Measurements from ENCODE around the gene CGB1.
"Not testable (repeated sequence)": the region's sequence is repeated elsewhere in the genome, so short reads cannot be mapped to it uniquely, and the experiment has no call there.

Gene CGB1

DNA sequence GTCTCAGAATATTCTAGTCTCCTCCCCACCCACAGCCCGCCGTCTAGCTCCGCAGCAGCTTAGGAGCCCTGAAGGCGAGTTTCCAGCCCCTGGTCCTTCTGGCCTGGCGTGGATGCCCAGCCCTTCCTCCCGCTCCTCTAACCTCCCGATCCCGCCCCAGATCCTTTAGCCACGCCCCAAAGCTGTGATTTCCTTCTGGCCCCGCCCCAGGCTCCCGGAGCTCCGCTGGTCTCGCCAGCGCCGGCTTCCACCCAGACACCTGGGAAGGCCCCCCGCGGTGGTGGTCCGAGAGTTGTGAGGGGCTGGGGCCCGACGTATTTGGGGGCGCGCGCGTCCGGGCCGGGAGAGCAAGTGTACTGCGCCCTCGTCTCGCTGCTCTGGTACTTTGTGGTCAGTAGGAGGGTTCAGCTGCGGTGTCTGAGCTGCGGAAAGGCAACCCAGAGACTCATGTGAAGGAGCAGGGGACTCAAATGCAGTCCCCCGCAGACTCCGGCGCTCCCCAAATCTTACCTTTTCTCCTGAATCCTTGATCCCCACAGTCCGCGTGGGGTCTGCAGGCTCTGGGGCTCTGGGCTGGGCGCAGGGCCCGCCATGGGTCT, 21.0 kb upstream of the CGB1 start, which contains the start of gene CGB7:
Gene CGB7, minus strand, starts transcription at position 114 of the 599 bp plus-strand sequence. CDS start 2,374 bp downstream, outside the sequence.
- DNase-seq (ENCODE audit: low spot score): no peak

DNA sequence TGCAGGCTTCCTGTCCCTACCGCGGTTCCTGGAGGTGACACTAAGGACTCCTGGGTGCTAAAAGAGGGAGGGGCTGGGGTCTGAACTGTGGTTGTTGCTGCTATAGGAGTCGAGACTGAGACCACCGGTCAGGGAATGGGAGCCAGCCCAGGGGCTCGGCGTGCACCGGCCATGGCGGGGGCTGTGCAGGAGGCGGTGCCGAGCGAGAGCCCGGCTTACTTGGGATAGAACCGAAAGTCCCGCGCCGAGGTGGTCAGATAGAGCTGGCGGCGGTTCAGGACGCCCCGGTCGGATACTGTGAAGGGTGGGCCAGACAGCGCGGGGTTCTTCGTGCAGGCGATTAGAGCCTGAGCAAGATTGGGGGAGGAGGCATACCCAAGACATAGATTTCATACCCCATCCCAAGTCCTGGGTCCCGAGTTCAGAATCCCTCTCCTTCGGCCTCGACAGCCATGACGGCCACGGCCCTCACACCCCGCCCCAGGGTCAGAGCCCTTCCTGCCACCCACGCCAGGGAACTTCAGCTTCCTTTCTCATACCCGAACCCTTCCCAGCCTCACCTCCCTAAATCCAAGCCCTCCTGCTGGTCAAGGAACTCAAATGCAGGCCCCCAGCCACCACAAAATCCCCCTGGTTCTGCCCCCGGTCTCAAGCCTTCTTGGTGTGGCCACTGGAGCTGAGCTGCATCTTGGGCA, 20.4 kb upstream of the CGB1 start:
- not testable (repeated sequence) for DNase-seq (ENCODE audit: low spot score)

- peak; percentile 2 for DNase-seq (ENCODE audit: low spot score)
Measured at GRCh38 chr19:49056101-49056901, 19.6 kb upstream of the CGB1 start.

GRCh38 chr19:49050376-49051033, 13.8 kb upstream of the CGB1 start:
- not testable (repeated sequence) for DNase-seq (ENCODE audit: low spot score)

DNA sequence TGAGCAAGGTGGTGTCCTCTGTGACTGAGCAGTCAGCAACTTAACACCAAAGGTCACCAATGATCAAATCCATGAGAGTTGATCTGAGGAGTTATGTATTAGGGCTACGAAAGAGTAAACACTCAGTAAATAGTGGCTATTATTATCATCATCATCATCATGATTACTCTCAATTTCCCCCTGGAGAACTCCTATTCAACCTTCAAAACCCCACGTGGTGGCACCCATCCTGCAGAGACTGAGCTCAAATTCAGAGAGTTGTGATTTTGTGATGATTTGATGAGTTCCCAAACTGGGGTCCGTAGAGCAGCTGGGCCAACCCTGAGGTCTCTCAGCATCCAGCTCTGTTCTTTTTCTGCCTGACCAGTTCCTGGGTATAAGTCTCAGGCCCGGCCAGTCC, 13.1 kb upstream of the CGB1 start:
- not testable (repeated sequence) for DNase-seq (ENCODE audit: low spot score)

- not testable (repeated sequence) for DNase-seq (ENCODE audit: low spot score)
Measured at GRCh38 chr19:49049011-49049410, 12.3 kb upstream of the CGB1 start, which contains the start of gene CGB8. CGB8 (minus strand) TSS chr19:49049111; CDS start chr19:49048739, 372 bp downstream.

DNA sequence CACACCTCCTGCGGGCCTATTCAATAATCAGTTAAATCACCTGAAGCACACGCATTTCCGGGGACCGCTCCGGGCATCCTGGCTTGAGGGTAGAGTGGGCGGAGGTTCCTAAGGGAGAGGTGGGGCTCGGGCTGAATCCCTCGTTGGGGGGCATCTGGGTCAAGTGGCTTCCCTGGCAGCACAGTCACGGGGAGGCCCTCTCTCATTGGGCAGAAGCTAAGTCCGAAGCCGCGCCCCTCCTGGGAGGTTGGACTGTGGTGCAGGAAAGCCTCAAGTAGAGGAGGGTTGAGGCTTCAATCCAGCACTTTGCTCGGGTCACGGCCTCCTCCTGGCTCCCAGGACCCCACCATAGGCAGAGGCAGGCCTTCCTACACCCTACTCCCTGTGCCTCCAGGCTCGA, 6.9 kb upstream of the CGB1 start, which contains the start of gene CGB5:
Gene CGB5, plus strand, starts transcription at position 301 of the 400 bp plus-strand sequence. CDS start 362 bp downstream, outside the sequence.
- DNase-seq (ENCODE audit: low spot score): not testable (repeated sequence)

GRCh38 chr19:49042666-49043065, 6.0 kb upstream of the CGB1 start:
- DNase-seq (ENCODE audit: low spot score): not testable (repeated sequence)

DNA sequence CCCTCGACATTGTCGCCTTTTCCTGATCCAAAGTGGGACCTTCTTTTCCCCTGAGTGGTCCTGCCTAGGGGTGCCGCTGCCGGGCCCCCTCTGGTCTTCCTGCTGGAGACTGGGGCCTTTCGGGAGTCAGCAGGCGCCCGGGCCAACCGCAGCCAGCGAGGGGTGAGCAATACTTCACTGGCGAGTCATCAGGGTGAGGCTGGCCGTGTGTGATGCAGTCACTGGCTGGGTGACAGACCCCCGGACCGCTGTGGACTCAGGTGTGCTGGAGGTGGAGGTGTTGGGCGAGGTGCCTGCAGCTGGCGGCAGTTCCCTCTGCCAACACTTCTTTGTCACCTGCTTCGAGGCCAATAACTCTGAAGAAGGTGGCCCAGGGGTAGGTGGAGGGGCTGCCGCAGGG, 5.5 kb upstream of the CGB1 start:
- no peak for DNase-seq (ENCODE audit: low spot score)

- not testable (repeated sequence) for DNase-seq (ENCODE audit: low spot score)
Measured at GRCh38 chr19:49039736-49040135, 3.0 kb upstream of the CGB1 start.

DNA sequence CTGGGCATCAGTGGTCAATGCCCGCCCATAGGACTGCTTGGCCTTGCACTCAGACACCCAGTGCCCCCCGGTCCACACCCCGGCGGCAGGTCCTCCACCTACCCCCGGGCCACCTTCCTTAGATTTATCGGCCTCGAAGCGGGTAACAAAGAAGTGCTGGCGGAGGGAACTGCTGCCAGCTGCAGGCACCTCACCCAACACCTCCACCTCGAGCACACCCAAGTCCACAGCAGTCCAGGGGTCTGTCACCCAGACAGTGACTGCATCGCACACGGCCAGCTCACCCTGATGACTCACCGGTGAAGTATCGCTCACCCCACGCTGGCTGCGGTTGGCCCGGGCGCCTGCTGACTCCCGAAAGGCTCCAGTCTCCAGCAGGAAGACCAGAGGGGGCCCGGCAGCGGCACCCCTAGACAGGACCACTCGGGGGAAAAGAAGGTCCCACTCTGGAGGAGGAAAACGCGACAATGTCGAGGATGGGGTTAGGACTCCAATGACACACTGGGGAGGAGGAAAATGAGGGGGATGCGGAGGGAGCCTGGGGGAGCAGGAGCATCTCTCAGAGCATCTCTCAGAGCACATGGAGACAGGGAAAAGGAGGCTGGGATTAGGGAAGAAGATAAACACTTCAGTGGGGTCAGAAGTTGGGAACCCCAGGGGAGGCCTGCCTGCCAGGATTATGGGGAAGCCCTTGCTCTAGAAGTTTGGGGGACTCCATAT, 2.0 kb upstream of the CGB1 start:
- not testable (repeated sequence) for DNase-seq (ENCODE audit: low spot score)

DNA sequence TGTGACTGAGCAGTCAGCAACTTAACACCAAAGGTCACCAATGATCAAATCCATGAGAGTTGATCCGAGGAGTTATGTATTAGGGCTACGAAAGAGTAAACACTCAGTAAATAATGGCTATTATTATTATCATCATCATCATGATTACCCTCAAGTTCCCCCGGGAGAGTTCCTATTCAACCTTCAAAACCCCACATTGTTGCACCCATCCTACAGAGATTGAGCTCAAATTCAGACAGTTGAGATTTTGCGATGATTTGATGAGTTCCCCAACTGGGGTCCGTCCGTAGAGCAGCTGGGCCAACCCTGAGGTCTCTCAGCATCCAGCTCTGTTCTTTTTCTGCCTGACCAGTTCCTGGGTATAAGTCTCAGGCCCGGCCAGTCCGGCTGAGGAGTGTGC, 1.4 kb upstream of the CGB1 start:
- not testable (repeated sequence) for DNase-seq (ENCODE audit: low spot score)

DNA sequence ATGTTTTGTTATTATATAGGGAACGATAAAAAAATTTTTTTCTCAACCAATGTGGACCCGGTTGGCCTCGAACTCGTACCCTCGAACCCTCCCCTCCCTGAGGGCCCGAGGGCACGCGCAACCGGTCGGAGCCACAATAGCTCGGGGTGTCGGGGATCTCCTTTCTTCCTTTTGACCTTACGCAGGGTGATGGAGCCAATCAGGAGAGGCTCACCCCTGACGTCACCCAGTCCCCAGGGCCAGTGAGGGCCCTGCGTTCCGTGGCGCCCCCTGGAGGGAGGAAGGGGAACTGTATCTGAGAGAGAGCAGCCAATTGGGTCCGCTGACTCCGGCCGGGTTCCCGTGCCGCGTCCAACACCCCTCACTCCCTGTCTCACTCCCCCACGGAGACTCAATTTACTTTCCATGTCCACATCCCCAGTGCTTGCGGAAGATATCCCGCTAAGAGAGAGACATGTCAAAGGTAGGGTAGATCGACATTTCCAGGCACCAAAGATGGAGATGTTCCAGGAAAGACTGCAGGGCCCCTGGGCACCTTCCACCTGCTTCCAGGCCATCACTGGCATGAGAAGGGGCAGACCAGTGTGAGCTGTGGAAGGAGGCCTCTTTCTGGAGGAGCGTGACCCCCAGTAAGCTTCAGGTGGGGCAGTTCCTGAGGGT, 4.9 kb downstream of the CGB1 start, which contains the start of gene CGB2:
Gene CGB2, plus strand, starts transcription at position 249 of the 660 bp plus-strand sequence. Its CDS starts 206 bp downstream, at position 455.
- DNase-seq (ENCODE audit: low spot score): peak; percentile 17

- DNase-seq (ENCODE audit: low spot score): not testable (repeated sequence)
Measured at GRCh38 chr19:49030323-49030722, 6.4 kb downstream of the CGB1 start.

DNA sequence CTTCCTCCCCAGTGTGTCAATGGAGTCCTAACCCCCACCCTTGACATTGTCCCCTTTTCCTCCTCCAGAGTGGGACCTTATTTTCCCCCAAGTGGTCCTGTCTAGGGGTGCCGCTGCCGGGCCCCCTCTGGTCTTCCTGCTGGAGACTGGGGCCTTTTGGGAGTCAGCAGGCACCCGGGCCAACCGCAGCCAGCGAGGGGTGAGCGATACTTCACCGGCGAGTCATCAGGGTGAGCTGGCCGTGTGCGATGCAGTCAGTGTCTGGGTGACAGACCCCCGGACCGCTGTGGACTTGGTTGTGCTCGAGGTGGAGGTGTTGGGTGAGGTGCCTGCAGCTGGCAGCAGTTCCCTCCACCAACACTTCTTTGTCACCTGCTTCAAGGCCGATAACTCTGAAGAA, 6.9 kb downstream of the CGB1 start:
- not testable (repeated sequence) for DNase-seq (ENCODE audit: low spot score)

- DNase-seq (ENCODE audit: low spot score): not testable (repeated sequence)
Measured at GRCh38 chr19:49028686-49029085, 8.0 kb downstream of the CGB1 start.

GRCh38 chr19:49025599-49025998, 11.1 kb downstream of the CGB1 start:
- DNase-seq (ENCODE audit: low spot score): not testable (repeated sequence)

DNA sequence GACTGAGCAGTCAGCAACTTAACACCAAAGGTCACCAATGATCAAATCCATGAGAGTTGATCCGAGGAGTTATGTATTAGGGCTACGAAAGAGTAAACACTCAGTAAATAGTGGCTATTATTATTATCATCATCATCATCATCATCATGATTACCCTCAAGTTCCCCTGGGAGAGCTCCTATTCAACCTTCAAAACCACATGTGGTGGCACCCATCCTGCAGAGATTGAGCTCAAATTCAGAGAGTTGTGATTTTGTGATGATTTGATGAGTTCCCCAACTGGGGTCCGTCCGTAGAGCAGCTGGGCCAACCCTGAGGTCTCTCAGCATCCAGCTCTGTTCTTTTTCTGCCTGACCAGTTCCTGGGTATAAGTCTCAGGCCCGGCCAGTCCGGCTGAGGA, 11.6 kb downstream of the CGB1 start:
- not testable (repeated sequence) for DNase-seq (ENCODE audit: low spot score)

GRCh38 chr19:49024233-49024632, 12.5 kb downstream of the CGB1 start, which contains the start of gene CGB3:
CGB3 (minus strand) TSS chr19:49024333; CDS start chr19:49023971, 362 bp downstream.
- DNase-seq (ENCODE audit: low spot score): not testable (repeated sequence)

- no peak for DNase-seq (ENCODE audit: low spot score)
Measured at GRCh38 chr19:49022116-49022515, 14.6 kb downstream of the CGB1 start.
